HCT116 (cell line): Measurements from ENCODE around the gene PRRG2.

Source experiments
- CTCF ChIP-seq, 3 experiments: fragments of 200-600 bp in 1 of 3; sonication (generic) in 1 of 3; IDR thresholded peaks in 2 of 3; conservative IDR thresholded peaks in 1 of 3; 2 replicates each; pipeline ENCODE4 v1.5.1; 2012 to 2017; ENCODE audit warnings: low read depth in 2 of 3, low read length in 2 of 3, antibody characterized with exemption in 1 of 3, borderline replicate concordance in 1 of 3, control low read depth in 1 of 3, mild to moderate bottlenecking in 1 of 3, mixed read lengths in 1 of 3, mixed run types in 1 of 3, moderate library complexity in 1 of 3; ENCODE audit not compliant: insufficient read depth in 1 of 3
- EGR1 ChIP-seq: IDR thresholded peaks from 2 replicates; pipeline ENCODE4 v1.6.1; 2012; ENCODE audit warnings: low read depth
- EZH2 ChIP-seq: fragments of 200-600 bp; sonication (generic); IDR thresholded peaks from 2 replicates; pipeline ENCODE4 v1.6.1; 2017; ENCODE audit warnings: antibody characterized with exemption, mixed run types
- MAX ChIP-seq: IDR thresholded peaks from 2 replicates; pipeline ENCODE4 v1.6.1; 2012
- POLR2A ChIP-seq: IDR thresholded peaks from 2 replicates; pipeline ENCODE4 v1.7.0; 2011; ENCODE audit warnings: borderline replicate concordance; ENCODE audit not compliant: insufficient read depth, insufficient read length; ENCODE audit errors: extremely low read depth
- RAD21 ChIP-seq: IDR thresholded peaks from 2 replicates; pipeline ENCODE4 v1.6.1; 2012; ENCODE audit warnings: low read depth, mild to moderate bottlenecking

- no peak for TF ChIP-seq POLR2A
- no peak for TF ChIP-seq MAX
- no peak for TF ChIP-seq CTCF (IDR thresholded peaks at IDR 0.05 in 2 of 3, conservative IDR thresholded peaks at IDR 0.05 in 1 of 3; ENCODE audit: borderline replicate concordance in 1 of 3, insufficient read depth in 1 of 3, low read depth in 2 of 3, low read length in 2 of 3)
- TF ChIP-seq RAD21, result no peak
- TF ChIP-seq EGR1, result no peak
- no peak for TF ChIP-seq EZH2
Observed at GRCh38 chr19:49588365-49589122, 7.4 kb downstream of the PRRG2 start.
